Measurements from ENCODE around the gene ZGPAT. TPM values are rescaled to one million over a fixed set of nuclear protein-coding genes. Genes with fewer than 3 reads are reported as not detected.
A peak's percentile ranks its signal among the peaks of the same experiment; 100 is the strongest.

ZGPAT gene
- total and polyA plus RNA-seq, 2 of the 13 experiments (the other 11 are each of a cell fraction or from before 2014, with no cell fraction given): 23.0 to 41.9 TPM

DNA sequence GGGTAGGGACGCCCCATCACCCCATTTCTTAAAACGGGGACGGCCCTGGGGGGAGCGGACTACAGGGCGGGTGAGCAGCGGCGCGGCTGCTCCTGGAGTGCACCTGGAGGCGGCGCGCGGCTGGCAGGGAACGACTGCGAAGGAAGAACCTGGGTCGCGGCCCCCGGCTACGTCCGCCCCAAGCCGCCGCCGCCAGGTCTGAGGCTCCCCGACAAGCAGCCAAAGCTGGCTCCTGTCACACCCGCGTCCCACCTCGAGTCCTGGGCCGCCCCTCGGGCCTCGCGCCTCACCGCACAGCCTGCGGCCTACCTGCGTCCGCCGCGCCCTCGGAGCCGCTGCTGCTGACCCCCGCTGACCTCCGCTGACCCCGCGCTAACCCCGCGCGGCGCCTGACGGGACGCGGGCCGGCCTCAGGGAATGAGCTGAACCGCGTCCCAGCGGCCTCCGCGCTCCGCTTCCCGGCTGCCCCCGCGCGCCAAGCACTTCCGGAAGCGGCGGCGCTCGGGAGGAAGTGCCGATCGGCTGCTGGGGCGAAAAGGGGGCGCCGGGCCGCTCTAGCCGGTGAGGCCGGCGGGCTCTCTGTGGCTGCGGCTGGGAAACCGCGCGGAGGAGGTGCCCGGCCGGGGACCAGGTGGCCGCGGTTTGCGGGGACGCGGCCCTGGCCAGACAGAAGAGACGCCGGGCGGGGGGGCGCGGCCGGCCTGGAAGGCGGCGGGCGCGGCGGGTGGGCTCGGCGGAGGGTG lies at the start of gene ZGPAT, which contains the start of gene ARFRP1 (continued):
- TF ChIP-seq ZNF652 (CRISPR knock-in tag; IDR thresholded peaks at IDR 0.05; ENCODE audit: borderline replicate concordance, low read depth) (no peak), ZFP36L1 (CRISPR knock-in tag; IDR thresholded peaks at IDR 0.05) (no peak; the same call in 1 of the 2 replicates), SMARCE1 (IDR thresholded peaks at IDR 0.05; ENCODE audit: borderline replicate concordance) (no peak), MXI1 (IDR thresholded peaks at IDR 0.05; ENCODE audit: borderline replicate concordance, low read depth, low read length) (peak; percentile 95; the same call in 1 of the 3 replicates), ZNF460 (CRISPR knock-in tag; IDR thresholded peaks at IDR 0.05; ENCODE audit: borderline replicate concordance) (peak; percentile 61), IKZF1 (IDR thresholded peaks at IDR 0.05) (no peak), MTF2 (CRISPR knock-in tag; IDR thresholded peaks at IDR 0.05; ENCODE audit: borderline replicate concordance) (peak; percentile 100), PITX1 (CRISPR knock-in tag; IDR thresholded peaks at IDR 0.05) (no peak; the same call in 1 of the 2 replicates), ARHGAP35 (CRISPR knock-in tag; IDR thresholded peaks at IDR 0.05; ENCODE audit: borderline replicate concordance) (peak; percentile 88; the same call in 1 of the 2 replicates), FOXK1 (CRISPR knock-in tag; IDR thresholded peaks at IDR 0.05; ENCODE audit: borderline replicate concordance, low read depth) (peak; percentile 97), PCBP1 (IDR thresholded peaks at IDR 0.05; ENCODE audit: borderline replicate concordance, low read depth, low read length) (0 out of 2 replicates have a peak, but pooled peaks have one; percentile 23), KDM1A (CRISPR knock-in tag; IDR thresholded peaks at IDR 0.05) (peak; percentile 81; the same call in 1 of the 2 replicates), NFE2L1 (CRISPR knock-in tag; IDR thresholded peaks at IDR 0.05; ENCODE audit: borderline replicate concordance) (peak; percentile 74; the same call in 1 of the 2 replicates), NR2F6 (IDR thresholded peaks at IDR 0.05) (peak; percentile 70), NR2F6 (CRISPR knock-in tag; IDR thresholded peaks at IDR 0.05) (peak; percentile 99), ISX (CRISPR knock-in tag; conservative IDR thresholded peaks at IDR 0.05) (peak; percentile 24; the same call in 1 of the 2 replicates), ASH2L (IDR thresholded peaks at IDR 0.05; ENCODE audit: insufficient read length, low read depth, low read length) (peak; percentile 94), SIX1 (CRISPR knock-in tag; IDR thresholded peaks at IDR 0.05; ENCODE audit: borderline replicate concordance) (no peak; the same call in 1 of the 2 replicates), ZNF253 (CRISPR knock-in tag; IDR thresholded peaks at IDR 0.05; ENCODE audit: borderline replicate concordance) (peak; percentile 86), ZNF615 (CRISPR knock-in tag; IDR thresholded peaks at IDR 0.05; ENCODE audit: borderline replicate concordance) (no peak), ZNF34 (CRISPR knock-in tag; IDR thresholded peaks at IDR 0.05; ENCODE audit: borderline replicate concordance) (peak; percentile 37; the same call in 1 of the 2 replicates), JUN (CRISPR knock-in tag; IDR thresholded peaks at IDR 0.05) (peak; percentile 75; the same call in 1 of the 2 replicates), RXRB (CRISPR knock-in tag; IDR thresholded peaks at IDR 0.05; ENCODE audit: borderline replicate concordance) (peak; percentile 97)
- TF ChIP-seq, protein P1, sequence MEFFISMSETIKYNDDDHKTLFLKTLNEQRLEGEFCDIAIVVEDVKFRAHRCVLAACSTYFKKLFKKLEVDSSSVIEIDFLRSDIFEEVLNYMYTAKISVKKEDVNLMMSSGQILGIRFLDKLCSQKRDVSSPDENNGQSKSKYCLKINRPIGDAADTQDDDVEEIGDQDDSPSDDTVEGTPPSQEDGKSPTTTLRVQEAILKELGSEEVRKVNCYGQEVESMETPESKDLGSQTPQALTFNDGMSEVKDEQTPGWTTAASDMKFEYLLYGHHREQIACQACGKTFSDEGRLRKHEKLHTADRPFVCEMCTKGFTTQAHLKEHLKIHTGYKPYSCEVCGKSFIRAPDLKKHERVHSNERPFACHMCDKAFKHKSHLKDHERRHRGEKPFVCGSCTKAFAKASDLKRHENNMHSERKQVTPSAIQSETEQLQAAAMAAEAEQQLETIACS (CRISPR knock-in tag; IDR thresholded peaks at IDR 0.05): peak; percentile 82
- TF ChIP-seq, protein P2, sequence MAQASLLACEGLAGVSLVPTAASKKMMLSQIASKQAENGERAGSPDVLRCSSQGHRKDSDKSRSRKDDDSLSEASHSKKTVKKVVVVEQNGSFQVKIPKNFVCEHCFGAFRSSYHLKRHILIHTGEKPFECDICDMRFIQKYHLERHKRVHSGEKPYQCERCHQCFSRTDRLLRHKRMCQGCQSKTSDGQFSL (CRISPR knock-in tag; IDR thresholded peaks at IDR 0.05): no peak; the same call in 1 of the 2 replicates
- TF ChIP-seq, protein P3, sequence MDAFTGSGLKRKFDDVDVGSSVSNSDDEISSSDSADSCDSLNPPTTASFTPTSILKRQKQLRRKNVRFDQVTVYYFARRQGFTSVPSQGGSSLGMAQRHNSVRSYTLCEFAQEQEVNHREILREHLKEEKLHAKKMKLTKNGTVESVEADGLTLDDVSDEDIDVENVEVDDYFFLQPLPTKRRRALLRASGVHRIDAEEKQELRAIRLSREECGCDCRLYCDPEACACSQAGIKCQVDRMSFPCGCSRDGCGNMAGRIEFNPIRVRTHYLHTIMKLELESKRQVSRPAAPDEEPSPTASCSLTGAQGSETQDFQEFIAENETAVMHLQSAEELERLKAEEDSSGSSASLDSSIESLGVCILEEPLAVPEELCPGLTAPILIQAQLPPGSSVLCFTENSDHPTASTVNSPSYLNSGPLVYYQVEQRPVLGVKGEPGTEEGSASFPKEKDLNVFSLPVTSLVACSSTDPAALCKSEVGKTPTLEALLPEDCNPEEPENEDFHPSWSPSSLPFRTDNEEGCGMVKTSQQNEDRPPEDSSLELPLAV (CRISPR knock-in tag; conservative IDR thresholded peaks at IDR 0.05; ENCODE audit: low read depth): peak; percentile 93
